ENCODE measurements around the gene ZNF362.

Gene ZNF362, protein sequence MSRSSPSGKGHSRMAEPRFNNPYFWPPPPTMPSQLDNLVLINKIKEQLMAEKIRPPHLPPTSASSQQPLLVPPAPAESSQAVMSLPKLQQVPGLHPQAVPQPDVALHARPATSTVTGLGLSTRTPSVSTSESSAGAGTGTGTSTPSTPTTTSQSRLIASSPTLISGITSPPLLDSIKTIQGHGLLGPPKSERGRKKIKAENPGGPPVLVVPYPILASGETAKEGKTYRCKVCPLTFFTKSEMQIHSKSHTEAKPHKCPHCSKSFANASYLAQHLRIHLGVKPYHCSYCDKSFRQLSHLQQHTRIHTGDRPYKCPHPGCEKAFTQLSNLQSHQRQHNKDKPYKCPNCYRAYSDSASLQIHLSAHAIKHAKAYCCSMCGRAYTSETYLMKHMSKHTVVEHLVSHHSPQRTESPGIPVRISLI

DNA sequence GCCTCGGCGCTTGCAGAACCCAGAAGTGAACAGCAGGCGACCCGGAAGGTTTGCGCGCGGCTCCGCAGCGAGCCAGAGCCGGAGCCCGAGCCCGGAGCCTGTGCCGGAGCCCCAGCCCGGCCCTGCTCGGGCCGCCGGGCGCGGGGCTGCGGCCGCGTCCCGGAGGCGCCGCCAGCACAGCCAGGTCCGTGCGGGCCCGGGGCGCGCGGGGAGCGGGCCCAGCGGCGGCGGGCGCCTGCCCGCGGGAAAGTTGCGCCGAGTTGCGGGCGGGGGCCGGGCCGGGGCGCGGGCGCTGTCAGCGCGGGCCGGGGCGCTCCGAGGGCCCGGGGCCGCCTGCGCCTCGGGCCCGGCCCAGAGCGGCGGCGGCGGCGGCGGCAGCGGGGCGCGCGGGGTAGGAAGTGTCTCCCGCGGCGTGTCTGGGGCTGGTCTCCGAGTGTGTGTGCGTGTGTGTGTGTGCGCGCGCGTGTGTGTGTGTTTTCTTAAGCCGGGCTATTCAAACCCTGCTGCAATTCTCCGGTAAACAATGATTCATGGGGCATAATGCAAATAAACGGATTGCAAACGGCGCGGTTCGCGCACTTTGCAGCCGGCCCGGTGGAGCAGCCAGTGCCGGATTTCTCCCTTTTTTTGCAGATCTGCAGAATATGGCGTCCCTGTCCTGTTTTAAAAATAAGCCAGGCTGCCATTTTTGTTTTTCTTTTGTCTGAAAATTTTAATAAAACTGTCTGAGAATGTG, at the start of gene ZNF362:
Gene ZNF362, plus strand, starts transcription at position 22 of the 736 bp plus-strand sequence. CDS start 14,083 bp downstream, outside the sequence.
- Histone ChIP-seq H3K27me3 (ENCODE audit: control insufficient read depth, insufficient read depth, low read length) (no peaks in the 10 kb centered on the region), H3K4me3 (ENCODE audit: low read length) (peak within 1 kb of the TSS; percentile 66), H3K36me3 (ENCODE audit: control insufficient read depth, insufficient read depth, low read length) (no peaks in the 10 kb centered on the region), H3K27ac (ENCODE audit: low read depth, low read length) (peak within 1 kb of the TSS; percentile 90), H3K9ac (ENCODE audit: low read length) (peak within 1 kb of the TSS; percentile 36), H3K4me1 (ENCODE audit: control insufficient read depth, insufficient read depth, low read length) (peaks cover 8% of the 10 kb centered on the region)

DNA sequence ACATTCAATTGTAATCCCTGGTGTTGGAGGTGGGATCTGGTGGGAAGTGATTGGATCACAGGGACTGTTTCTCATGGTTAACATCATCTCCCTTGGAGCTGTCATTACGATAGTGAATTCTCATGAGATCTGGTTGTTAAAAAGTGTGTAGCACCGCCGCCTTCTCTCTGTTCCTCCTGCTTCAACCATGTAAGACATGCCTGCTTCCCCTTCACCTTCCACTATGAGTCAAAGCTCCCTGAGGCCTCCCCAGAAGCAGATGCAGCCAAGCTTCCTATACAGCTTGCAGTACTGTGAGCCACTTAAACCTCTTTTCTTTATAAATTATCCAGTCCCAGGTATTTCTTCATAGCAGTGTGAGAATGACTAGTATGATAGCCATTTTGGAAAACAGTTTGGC, 44.3 kb upstream of the ZNF362 start:
- Histone ChIP-seq H3K4me1 (ENCODE audit: control insufficient read depth, insufficient read depth, low read length) (no peaks in the 10 kb centered on the region), H3K36me3 (ENCODE audit: control insufficient read depth, insufficient read depth, low read length) (no peaks in the 10 kb centered on the region), H3K27me3 (ENCODE audit: control insufficient read depth, insufficient read depth, low read length) (no peaks in the 10 kb centered on the region), H3K27ac (ENCODE audit: low read depth, low read length) (no peak overlapping the region), H3K4me3 (ENCODE audit: low read length) (no peak overlapping the region), H3K9ac (ENCODE audit: low read length) (no peak overlapping the region)

DNA sequence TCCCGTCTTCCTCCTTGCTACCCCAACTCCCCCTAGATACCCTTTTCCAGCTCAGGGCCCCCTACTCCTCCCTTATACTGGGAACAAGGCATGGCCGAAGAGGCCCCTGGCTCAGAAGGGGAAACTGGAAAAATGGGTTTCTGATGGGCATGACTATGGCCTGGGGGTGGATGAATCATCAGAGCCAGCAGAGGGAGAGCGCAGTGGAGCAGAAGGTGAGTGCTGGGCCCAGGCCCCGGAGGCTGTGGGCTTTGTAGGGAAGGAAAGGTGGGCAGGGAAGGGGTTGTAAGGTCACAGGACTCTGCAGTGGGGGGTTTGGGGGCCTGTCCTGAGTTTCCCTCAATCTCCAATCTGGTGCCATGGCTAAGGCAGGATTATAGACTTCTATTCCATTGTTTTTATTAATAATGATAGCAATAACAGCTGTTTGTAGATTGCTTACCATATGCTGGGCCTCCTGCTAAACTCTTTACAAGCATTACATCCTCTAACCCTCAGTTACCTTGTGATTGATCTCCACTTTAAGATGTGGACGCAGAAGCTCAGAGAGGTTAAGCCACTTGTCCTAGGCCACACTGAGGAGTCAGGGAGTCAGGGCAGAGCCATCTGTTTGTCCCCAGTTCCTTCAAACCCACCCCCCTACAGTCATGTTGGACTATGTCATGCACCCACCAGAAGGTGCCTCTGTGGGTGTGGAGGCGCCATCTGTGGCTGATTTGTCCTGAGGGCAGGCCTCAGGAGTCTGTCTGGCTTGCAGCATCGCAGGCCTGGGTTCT, 36.2 kb upstream of the ZNF362 start:
- H3K9ac ChIP-seq (ENCODE audit: low read length) = no peak overlapping the region
- H3K4me3 ChIP-seq (ENCODE audit: low read length) = no peak overlapping the region
- H3K4me1 ChIP-seq (ENCODE audit: control insufficient read depth, insufficient read depth, low read length) = no peaks in the 10 kb centered on the region
- H3K36me3 ChIP-seq (ENCODE audit: control insufficient read depth, insufficient read depth, low read length) = no peaks in the 10 kb centered on the region
- H3K27me3 ChIP-seq (ENCODE audit: control insufficient read depth, insufficient read depth, low read length) = no peaks in the 10 kb centered on the region
- no peak overlapping the region for H3K27ac ChIP-seq (ENCODE audit: low read depth, low read length)

DNA sequence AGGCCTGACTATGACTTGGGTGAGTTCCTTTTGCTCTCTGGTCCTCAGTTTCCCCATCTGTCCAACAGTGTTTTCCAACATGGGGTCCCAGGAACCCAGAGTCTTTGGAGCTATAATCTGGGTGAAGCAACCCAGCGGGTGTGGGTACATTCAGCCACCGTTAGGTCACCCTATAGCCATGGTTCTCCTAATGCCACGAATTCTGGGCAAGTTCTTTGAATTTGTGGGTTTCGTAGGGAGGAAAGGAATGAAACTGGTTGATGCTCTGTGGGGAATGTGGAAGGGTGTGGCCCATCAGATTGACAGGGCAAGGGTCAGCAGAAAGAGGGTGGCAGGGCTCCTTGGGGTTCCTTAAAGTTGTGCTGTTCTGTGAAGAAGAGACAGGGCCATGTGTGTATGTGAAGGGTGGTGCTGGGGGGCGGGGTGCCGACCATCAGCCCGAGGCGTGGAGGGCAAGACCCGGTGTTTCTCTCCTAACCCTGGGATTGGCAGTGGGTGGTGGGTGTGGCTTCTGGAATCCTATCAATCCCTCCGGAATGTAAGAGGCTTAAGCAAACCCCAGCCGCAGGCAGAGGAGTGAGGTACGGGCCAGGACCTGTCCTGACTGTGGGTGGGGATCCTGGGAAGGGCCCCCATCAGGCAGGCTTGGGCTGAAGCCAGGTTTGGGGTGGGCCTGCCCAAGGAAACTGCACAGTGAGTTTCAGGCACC, 35.5 kb upstream of the ZNF362 start:
- no peaks in the 10 kb centered on the region for H3K27me3 ChIP-seq (ENCODE audit: control insufficient read depth, insufficient read depth, low read length)
- H3K36me3 ChIP-seq (ENCODE audit: control insufficient read depth, insufficient read depth, low read length) = no peaks in the 10 kb centered on the region
- no peaks in the 10 kb centered on the region for H3K4me1 ChIP-seq (ENCODE audit: control insufficient read depth, insufficient read depth, low read length)
- no peak overlapping the region for H3K27ac ChIP-seq (ENCODE audit: low read depth, low read length)
- H3K9ac ChIP-seq (ENCODE audit: low read length) = no peak overlapping the region
- no peak overlapping the region for H3K4me3 ChIP-seq (ENCODE audit: low read length)

DNA sequence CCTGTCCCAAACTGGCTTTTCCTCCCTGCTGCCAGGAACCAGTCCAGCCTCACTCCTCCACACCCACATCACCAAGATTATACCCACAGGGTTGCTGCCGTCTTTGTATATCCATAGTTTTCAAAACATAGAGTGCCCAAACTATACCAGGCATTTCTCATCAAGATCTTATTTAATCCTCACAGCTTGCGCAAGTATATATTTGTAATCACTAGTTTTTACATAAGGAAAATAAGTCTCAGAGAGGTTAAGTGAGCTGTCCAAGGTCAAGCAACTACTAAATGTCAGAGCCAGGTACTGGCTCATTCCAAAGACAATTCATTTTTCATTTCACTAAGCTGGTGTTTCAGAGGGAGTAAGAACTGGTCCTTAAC, 34.9 kb upstream of the ZNF362 start:
- Histone ChIP-seq H3K27ac (ENCODE audit: low read depth, low read length) (no peak overlapping the region), H3K27me3 (ENCODE audit: control insufficient read depth, insufficient read depth, low read length) (no peaks in the 10 kb centered on the region), H3K9ac (ENCODE audit: low read length) (no peak overlapping the region), H3K36me3 (ENCODE audit: control insufficient read depth, insufficient read depth, low read length) (no peaks in the 10 kb centered on the region), H3K4me3 (ENCODE audit: low read length) (no peak overlapping the region), H3K4me1 (ENCODE audit: control insufficient read depth, insufficient read depth, low read length) (no peaks in the 10 kb centered on the region)

DNA sequence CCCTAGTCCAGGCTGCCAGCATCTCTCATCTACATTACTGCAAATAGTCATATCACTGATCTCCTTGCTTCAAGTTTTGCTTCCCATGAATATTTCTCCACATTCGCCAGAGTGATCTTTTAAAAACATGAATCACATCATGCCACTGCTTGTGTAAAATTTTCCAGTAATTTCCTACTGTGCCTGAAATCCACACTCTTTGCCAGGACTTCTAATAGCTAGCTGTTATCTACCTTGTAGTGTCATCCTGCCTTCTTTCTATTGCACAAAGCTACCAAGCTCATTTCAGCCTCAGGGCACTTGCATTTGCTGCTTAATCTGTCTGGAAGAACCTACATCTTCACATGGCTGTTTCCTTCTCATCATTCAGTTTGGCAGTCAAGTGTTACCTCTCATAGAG, 33.9 kb upstream of the ZNF362 start:
- no peaks in the 10 kb centered on the region for H3K27me3 ChIP-seq (ENCODE audit: control insufficient read depth, insufficient read depth, low read length)
- H3K9ac ChIP-seq (ENCODE audit: low read length) = no peak overlapping the region
- no peaks in the 10 kb centered on the region for H3K36me3 ChIP-seq (ENCODE audit: control insufficient read depth, insufficient read depth, low read length)
- H3K27ac ChIP-seq (ENCODE audit: low read depth, low read length) = no peak overlapping the region
- H3K4me3 ChIP-seq (ENCODE audit: low read length) = no peak overlapping the region
- H3K4me1 ChIP-seq (ENCODE audit: control insufficient read depth, insufficient read depth, low read length) = no peaks in the 10 kb centered on the region

DNA sequence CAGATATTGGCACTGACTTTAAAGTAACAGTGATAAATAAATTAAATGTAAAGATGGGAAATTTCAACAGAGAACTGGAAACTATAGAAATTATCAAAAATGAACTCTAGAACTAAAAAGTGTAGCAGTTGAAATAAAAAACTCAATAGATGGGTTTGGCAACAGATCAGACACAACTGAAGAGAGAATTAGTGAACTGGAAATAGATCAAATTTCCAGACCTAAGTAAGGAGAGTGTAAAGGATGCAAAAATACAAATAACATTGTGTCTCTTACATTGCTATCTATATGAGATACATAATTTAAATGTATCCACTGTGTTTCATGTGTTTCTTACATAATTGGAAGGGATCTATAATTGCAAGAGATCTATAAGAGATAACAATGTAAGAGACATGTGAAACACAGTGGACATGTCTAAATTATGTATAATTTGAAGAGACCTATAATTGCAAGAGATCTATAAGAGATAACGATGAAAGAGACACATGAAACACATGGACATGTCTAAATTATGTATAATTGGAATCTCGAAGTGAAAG, 32.1 kb upstream of the ZNF362 start:
- no peak overlapping the region for H3K27ac ChIP-seq (ENCODE audit: low read depth, low read length)
- H3K4me1 ChIP-seq (ENCODE audit: control insufficient read depth, insufficient read depth, low read length) = no peaks in the 10 kb centered on the region
- H3K36me3 ChIP-seq (ENCODE audit: control insufficient read depth, insufficient read depth, low read length) = no peaks in the 10 kb centered on the region
- H3K4me3 ChIP-seq (ENCODE audit: low read length) = no peak overlapping the region
- no peak overlapping the region for H3K9ac ChIP-seq (ENCODE audit: low read length)
- H3K27me3 ChIP-seq (ENCODE audit: control insufficient read depth, insufficient read depth, low read length) = no peaks in the 10 kb centered on the region

DNA sequence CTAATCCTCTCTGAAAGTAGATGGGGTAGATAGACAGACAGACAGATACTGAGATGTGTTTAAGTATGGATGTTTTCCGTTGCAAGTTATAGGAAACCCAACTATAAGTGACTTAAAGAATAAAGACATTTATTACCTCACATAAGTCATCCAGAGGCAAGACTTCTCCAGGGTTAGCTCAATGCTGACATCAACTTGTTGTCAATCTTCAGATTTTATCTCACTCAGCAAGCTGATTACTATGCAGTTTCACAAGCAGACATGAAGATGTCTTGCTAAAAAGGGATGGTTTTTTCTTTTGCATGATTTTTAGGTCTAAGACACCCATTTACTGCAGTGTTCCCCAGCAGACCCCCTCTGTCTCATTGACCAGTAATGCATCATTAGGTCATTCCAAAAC, 30.7 kb upstream of the ZNF362 start:
- no peak overlapping the region for H3K27ac ChIP-seq (ENCODE audit: low read depth, low read length)
- no peaks in the 10 kb centered on the region for H3K4me1 ChIP-seq (ENCODE audit: control insufficient read depth, insufficient read depth, low read length)
- no peaks in the 10 kb centered on the region for H3K27me3 ChIP-seq (ENCODE audit: control insufficient read depth, insufficient read depth, low read length)

DNA sequence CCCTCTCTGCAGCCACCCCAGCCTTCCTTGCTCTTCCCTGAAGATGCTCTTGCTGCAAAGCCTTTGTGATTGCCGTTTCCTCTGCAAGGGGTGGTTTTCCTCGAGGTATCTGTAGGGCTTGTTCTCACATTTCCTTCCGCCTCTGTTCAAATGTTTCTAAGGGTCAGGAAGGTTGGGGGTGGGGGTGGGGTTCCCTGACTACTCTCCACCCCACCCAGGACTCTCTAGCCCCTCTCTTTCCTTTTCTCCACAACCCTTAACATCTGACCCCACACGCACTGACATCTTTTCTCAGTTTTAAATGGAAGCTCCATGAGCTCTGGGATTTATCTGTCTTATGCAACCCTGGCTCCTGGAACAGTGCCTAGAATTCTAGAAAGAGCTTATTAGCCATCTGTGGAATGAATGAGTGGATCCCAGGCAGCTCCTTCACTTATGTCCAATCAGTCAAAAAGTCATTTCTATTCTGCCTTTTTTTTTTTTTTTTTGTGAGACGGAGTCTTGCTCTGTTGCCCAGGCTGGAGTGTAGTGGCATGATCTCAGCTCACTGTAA, 27.3 kb upstream of the ZNF362 start:
- Histone ChIP-seq H3K27me3 (ENCODE audit: control insufficient read depth, insufficient read depth, low read length) (no peaks in the 10 kb centered on the region), H3K36me3 (ENCODE audit: control insufficient read depth, insufficient read depth, low read length) (no peaks in the 10 kb centered on the region), H3K4me1 (ENCODE audit: control insufficient read depth, insufficient read depth, low read length) (no peaks in the 10 kb centered on the region), H3K4me3 (ENCODE audit: low read length) (no peak overlapping the region), H3K9ac (ENCODE audit: low read length) (no peak overlapping the region), H3K27ac (ENCODE audit: low read depth, low read length) (no peak overlapping the region)

More for the DNA sequence above, 30.7 kb upstream of the ZNF362 start:
- no peak overlapping the region for H3K4me3 ChIP-seq (ENCODE audit: low read length)
- H3K36me3 ChIP-seq (ENCODE audit: control insufficient read depth, insufficient read depth, low read length) = no peaks in the 10 kb centered on the region
- no peak overlapping the region for H3K9ac ChIP-seq (ENCODE audit: low read length)

DNA sequence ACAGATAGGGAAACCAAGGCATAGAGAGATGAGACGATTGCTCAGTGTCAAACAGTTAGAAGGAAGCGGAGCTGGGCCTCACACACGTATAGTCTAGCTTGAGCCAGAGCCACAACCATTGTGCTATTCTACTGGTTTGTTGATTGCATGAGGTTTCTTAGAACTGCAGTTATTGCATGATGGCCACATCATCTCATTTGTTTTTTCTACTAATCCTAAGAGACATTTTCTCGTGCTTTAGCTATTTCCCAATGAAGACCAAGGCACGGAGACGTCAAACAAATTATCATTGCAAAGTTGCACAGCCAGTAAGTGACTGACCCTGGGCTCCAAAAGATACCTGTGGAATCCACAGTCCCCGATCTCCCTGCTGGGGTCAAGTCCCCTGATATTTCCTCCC, 25.1 kb upstream of the ZNF362 start:
- H3K27me3 ChIP-seq (ENCODE audit: control insufficient read depth, insufficient read depth, low read length) = no peaks in the 10 kb centered on the region
- H3K36me3 ChIP-seq (ENCODE audit: control insufficient read depth, insufficient read depth, low read length) = no peaks in the 10 kb centered on the region
- no peaks in the 10 kb centered on the region for H3K4me1 ChIP-seq (ENCODE audit: control insufficient read depth, insufficient read depth, low read length)
- H3K27ac ChIP-seq (ENCODE audit: low read depth, low read length) = no peak overlapping the region
- no peak overlapping the region for H3K4me3 ChIP-seq (ENCODE audit: low read length)
- H3K9ac ChIP-seq (ENCODE audit: low read length) = no peak overlapping the region

DNA sequence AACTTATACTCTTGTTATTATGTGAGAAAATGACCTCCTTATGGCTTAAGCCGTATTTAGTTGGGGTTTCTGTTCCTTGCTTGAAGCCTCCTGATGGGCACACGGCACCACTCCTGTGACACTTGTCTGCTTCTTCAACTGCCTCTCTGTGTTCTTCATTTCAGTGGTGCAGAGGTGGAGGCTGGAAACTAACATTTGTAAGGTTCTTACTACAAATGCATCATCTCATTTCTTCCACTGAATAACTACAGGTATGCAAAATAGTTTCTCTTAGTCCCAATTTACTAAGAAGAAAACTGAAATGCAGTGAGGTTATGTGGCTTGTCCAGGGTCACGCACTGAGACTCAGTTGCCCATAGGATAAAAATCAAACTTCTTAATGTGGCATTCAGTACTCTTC, 23.6 kb upstream of the ZNF362 start:
- Histone ChIP-seq H3K4me3 (ENCODE audit: low read length) (no peak overlapping the region), H3K27ac (ENCODE audit: low read depth, low read length) (no peak overlapping the region), H3K27me3 (ENCODE audit: control insufficient read depth, insufficient read depth, low read length) (no peaks in the 10 kb centered on the region), H3K9ac (ENCODE audit: low read length) (no peak overlapping the region), H3K36me3 (ENCODE audit: control insufficient read depth, insufficient read depth, low read length) (no peaks in the 10 kb centered on the region), H3K4me1 (ENCODE audit: control insufficient read depth, insufficient read depth, low read length) (no peaks in the 10 kb centered on the region)
